ENCODE data around the gene TRIM65. TPM values are rescaled to one million over a fixed set of nuclear protein-coding genes. Genes with fewer than 3 reads are reported as not detected.

TRIM65 gene
- total RNA-seq, 2 experiments from 2014 or later, result 54.2 to 60.4 TPM

DNA sequence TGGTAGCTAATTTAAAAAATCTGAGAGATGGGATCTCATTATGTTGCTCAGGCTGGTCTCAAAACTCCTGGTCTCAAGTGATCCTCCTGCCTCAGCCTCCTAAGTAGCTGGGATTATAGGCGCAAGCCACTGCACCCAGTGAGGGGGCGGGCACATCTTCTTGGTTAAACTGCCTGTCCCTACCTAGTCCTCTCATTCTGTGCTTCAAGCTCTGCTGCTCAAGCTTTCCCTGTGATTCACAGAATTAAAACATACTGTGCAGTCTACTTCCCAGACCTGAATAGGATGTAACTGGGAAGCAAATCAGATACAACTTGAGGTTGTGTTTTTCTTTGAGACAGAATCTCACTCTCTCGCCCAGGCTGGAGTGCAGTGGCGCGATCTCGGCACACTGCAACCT lies 5.7 kb upstream of the TRIM65 start:
- no peak overlapping the region for H2AFZ ChIP-seq (ENCODE audit: low read length)
- ChIA-PET POLR2A (interaction anchor here (0.8 to 1.1 kb wide), 2 partner anchors 22 to 47 kb away, joined by 3 to 4 read pairs; partner anchors contain the start of gene WBP2), CTCF (ENCODE audit: unreplicated experiment) (no interaction called here)
- peaks cover 60% of the 10 kb centered on the region for H3K36me3 ChIP-seq (ENCODE audit: insufficient read depth, low read length)
- no peak for TF ChIP-seq EZH2phosphoT487 (IDR thresholded peaks at IDR 0.05; ENCODE audit: borderline replicate concordance, low read depth, low read length)
- TF ChIP-seq, protein P1, sequence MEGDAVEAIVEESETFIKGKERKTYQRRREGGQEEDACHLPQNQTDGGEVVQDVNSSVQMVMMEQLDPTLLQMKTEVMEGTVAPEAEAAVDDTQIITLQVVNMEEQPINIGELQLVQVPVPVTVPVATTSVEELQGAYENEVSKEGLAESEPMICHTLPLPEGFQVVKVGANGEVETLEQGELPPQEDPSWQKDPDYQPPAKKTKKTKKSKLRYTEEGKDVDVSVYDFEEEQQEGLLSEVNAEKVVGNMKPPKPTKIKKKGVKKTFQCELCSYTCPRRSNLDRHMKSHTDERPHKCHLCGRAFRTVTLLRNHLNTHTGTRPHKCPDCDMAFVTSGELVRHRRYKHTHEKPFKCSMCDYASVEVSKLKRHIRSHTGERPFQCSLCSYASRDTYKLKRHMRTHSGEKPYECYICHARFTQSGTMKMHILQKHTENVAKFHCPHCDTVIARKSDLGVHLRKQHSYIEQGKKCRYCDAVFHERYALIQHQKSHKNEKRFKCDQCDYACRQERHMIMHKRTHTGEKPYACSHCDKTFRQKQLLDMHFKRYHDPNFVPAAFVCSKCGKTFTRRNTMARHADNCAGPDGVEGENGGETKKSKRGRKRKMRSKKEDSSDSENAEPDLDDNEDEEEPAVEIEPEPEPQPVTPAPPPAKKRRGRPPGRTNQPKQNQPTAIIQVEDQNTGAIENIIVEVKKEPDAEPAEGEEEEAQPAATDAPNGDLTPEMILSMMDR (conservative IDR thresholded peaks at IDR 0.05; ENCODE audit: low read length), result no peak
- no peak overlapping the region for H3K27ac ChIP-seq (ENCODE audit: low read depth, low read length, poor library complexity, severe bottlenecking)
- no peak overlapping the region for H3K4me3 ChIP-seq (ENCODE audit: low read depth, low read length, poor library complexity, severe bottlenecking)
- intact Hi-C loops (cut with micrococcal nuclease; ENCODE audit: unreplicated experiment), result loop anchor here (10.0 kb wide), 2 partner anchors 202 to 362 kb away; partner anchors contain the start of genes EXOC7 and UBALD2
- H3K9me3 ChIP-seq (ENCODE audit: low read length), result no peaks in the 10 kb centered on the region
- no peaks in the 10 kb centered on the region for H3K9me2 ChIP-seq (ENCODE audit: insufficient read depth, low read length)
- no TSS peak for BruUV-seq (replicated peaks)
- H3K4me1 ChIP-seq (ENCODE audit: insufficient read depth, low read length, poor library complexity, severe bottlenecking), result peaks cover 25% of the 10 kb centered on the region
- no peak overlapping the region for H3K4me2 ChIP-seq (ENCODE audit: low read length)
- no peak for DNase-seq (ENCODE audit: low spot score)
- H4K20me1 ChIP-seq (ENCODE audit: insufficient read depth, low read length), result no peaks in the 10 kb centered on the region
- peaks cover 16% of the 10 kb centered on the region for H3K79me2 ChIP-seq (ENCODE audit: insufficient read depth, low read depth, low read length)

DNA sequence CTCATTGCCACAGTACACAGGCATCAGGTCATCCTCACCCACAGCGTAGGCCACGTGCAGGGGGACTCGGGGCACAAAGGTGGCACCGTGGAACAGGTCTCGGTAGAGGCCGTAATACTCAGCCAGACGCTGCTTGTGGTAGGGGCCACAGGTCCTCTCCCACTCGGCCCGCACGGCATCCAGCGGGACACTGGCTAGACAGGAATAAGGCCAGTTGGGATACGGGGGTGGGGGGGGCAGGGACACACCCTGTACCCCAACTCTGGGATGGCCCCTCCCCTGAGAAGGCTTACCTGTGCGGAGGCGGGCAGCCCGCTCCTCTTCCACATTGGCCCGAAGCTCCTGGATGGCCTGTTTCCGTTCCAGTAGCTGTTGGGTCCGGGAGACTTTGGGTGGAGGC lies 5.0 kb upstream of the TRIM65 start:
- Histone ChIP-seq H3K4me3 (ENCODE audit: low read depth, low read length, poor library complexity, severe bottlenecking) (no peak overlapping the region), H3K9me2 (ENCODE audit: insufficient read depth, low read length) (no peaks in the 10 kb centered on the region), H2AFZ (ENCODE audit: low read length) (no peak overlapping the region), H3K79me2 (ENCODE audit: insufficient read depth, low read depth, low read length) (peaks cover 16% of the 10 kb centered on the region), H3K36me3 (ENCODE audit: insufficient read depth, low read length) (peaks cover 62% of the 10 kb centered on the region), H4K20me1 (ENCODE audit: insufficient read depth, low read length) (no peaks in the 10 kb centered on the region), H3K27ac (ENCODE audit: low read depth, low read length, poor library complexity, severe bottlenecking) (no peak overlapping the region), H3K4me1 (ENCODE audit: insufficient read depth, low read length, poor library complexity, severe bottlenecking) (peaks cover 30% of the 10 kb centered on the region), H3K9me3 (ENCODE audit: low read length) (no peaks in the 10 kb centered on the region), H3K4me2 (ENCODE audit: low read length) (no peak overlapping the region)
- TF ChIP-seq, protein P1 (conservative IDR thresholded peaks at IDR 0.05; ENCODE audit: low read length), result no peak
- TF ChIP-seq EZH2phosphoT487 (IDR thresholded peaks at IDR 0.05; ENCODE audit: borderline replicate concordance, low read depth, low read length), result no peak
- CTCF ChIA-PET (ENCODE audit: unreplicated experiment), result no interaction called here
- no TSS peak for BruUV-seq (replicated peaks)
- intact Hi-C loops (cut with micrococcal nuclease; ENCODE audit: unreplicated experiment), result loop anchor here (10.0 kb wide), 2 partner anchors 203 to 363 kb away; partner anchors contain the start of genes EXOC7 and UBALD2
- POLR2A ChIA-PET, result interaction anchor here (0.6 kb wide), 1 partner anchor 49 kb away, joined by 4 read pairs; no protein-coding TSS in a partner anchor
- no peak for DNase-seq (ENCODE audit: low spot score)

DNA sequence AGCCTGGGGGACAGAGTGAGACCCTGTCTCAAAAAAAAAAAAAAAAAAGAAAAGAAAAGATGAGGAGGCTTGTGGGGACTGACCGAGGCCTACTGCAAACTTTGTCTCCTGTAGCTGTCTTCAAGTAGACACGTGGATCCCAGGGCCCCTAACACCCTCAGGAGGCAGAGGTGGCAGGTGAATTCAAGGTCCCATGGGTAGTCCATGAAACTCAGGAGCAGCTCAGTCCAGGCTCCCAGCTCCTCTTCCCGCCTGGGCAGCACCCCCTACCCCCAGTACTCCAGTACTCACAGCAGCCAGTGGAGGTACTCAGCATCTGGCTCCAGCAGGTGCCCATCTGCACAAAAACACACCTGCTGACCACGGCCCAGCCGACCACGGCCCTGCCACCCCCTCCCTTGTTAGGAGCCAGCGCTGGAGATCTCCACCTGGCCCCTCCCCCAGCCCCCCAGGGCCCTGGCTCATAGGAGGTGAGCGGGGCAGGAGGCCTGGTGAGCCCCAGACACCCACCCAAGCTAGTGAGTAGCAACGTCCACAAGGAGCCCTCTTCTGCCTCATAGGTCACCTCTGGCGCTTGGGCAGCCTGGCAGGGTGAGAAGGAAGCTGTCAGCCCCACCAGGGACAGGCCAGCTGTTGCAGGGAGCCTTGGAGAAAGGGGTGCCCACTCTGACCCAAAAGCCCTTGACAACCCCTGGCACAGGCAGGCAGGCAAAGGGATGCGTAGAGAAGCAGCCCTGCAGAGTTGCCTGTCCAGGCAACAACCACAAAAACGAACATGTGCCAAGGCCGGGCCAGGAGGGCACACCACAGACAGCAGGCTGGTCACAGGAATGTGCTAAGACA lies 4.2 kb upstream of the TRIM65 start:
- CTCF ChIA-PET (ENCODE audit: unreplicated experiment), result no interaction called here
- BruUV-seq (replicated peaks), result no TSS peak

More for the DNA sequence above, 4.2 kb upstream of the TRIM65 start:
- Histone ChIP-seq H2AFZ (ENCODE audit: low read length) (no peak overlapping the region), H3K79me2 (ENCODE audit: insufficient read depth, low read depth, low read length) (peaks cover 16% of the 10 kb centered on the region), H3K9me2 (ENCODE audit: insufficient read depth, low read length) (no peaks in the 10 kb centered on the region), H3K4me1 (ENCODE audit: insufficient read depth, low read length, poor library complexity, severe bottlenecking) (peaks cover 29% of the 10 kb centered on the region), H4K20me1 (ENCODE audit: insufficient read depth, low read length) (no peaks in the 10 kb centered on the region), H3K4me2 (ENCODE audit: low read length) (no peak overlapping the region), H3K9me3 (ENCODE audit: low read length) (no peaks in the 10 kb centered on the region), H3K36me3 (ENCODE audit: insufficient read depth, low read length) (peaks cover 62% of the 10 kb centered on the region), H3K27ac (ENCODE audit: low read depth, low read length, poor library complexity, severe bottlenecking) (no peak overlapping the region), H3K4me3 (ENCODE audit: low read depth, low read length, poor library complexity, severe bottlenecking) (no peak overlapping the region)
- POLR2A ChIA-PET, result no interaction called here
- DNase-seq (ENCODE audit: low spot score), result no peak
- intact Hi-C loops (cut with micrococcal nuclease; ENCODE audit: unreplicated experiment), result loop anchor here (10.0 kb wide), 2 partner anchors 204 to 364 kb away; partner anchors contain the start of genes EXOC7 and UBALD2
- TF ChIP-seq, protein P1 (conservative IDR thresholded peaks at IDR 0.05; ENCODE audit: low read length), result no peak
- TF ChIP-seq EZH2phosphoT487 (IDR thresholded peaks at IDR 0.05; ENCODE audit: borderline replicate concordance, low read depth, low read length), result no peak
